CD4-positive, alpha-beta T cell (primary cell): ENCODE results near the gene RPL27A. TPM values are rescaled to one million over a fixed set of nuclear protein-coding genes. Genes with fewer than 3 reads are reported as not detected.

Source experiments
- ATAC-seq: fragments of 200-7000 bp; cut with Tn5 transposase; one replicate; pipeline ENCODE4 v1.10.0; 2022; ENCODE audit warnings: mild to moderate bottlenecking; ENCODE audit not compliant: poor library complexity
- CTCF ChIA-PET: fragments of 350-600 bp; sonication (Branson Sonifier 250); formaldehyde crosslinking; loops from one replicate; lab custom pipeline; 2021; ENCODE audit warnings: antibody characterized with exemption, inconsistent platforms; lab: Charles Lee
- POLR2A ChIA-PET: fragments of 350-600 bp; sonication (Branson Sonifier 250); formaldehyde crosslinking; loops from one replicate; lab custom pipeline; 2021; ENCODE audit warnings: antibody characterized with exemption, inconsistent platforms; lab: Charles Lee
- DNase-seq, 14 experiments: peaks; one replicate each; pipeline ENCODE4 v3.0.0-alpha.2; 2013 to 2020; ENCODE audit warnings: mixed read lengths in 2 of 14
- H3K27ac ChIP-seq, 2 donors: one replicate each; pipeline versions ENCODE4 v1.5.1 to v1.7.0; 2013; ENCODE audit warnings: low read length in 2 of 2, low read depth in 1 of 2, mild to moderate bottlenecking in 1 of 2
- H3K27me3 ChIP-seq, 2 experiments: 1 replicate in 1 of 2; 2 replicates in 1 of 2; pipeline versions ENCODE4 v1.6.1 to v1.7.0; 2013; ENCODE audit warnings: low read length in 2 of 2, control low read depth in 1 of 2, mild to moderate bottlenecking in 1 of 2, moderate library complexity in 1 of 2; ENCODE audit not compliant: insufficient read depth in 2 of 2, control insufficient read depth in 1 of 2
- H3K36me3 ChIP-seq: one replicate; pipeline ENCODE4 v1.6.1; 2013; ENCODE audit warnings: low read length, control low read depth; ENCODE audit not compliant: insufficient read depth
- H3K4me1 ChIP-seq: one replicate; pipeline ENCODE4 v1.6.1; 2013; ENCODE audit warnings: low read length, control low read depth; ENCODE audit not compliant: insufficient read depth
- H3K4me3 ChIP-seq: one replicate; pipeline ENCODE4 v1.5.1; 2013; ENCODE audit warnings: mild to moderate bottlenecking, low read length, moderate library complexity
- H3K9me3 ChIP-seq, 2 experiments: 1 replicate in 1 of 2; 2 replicates in 1 of 2; pipeline versions ENCODE4 v1.6.1 to v1.7.0; 2013; ENCODE audit warnings: low read length in 2 of 2, mild to moderate bottlenecking in 2 of 2, control low read depth in 1 of 2, moderate library complexity in 1 of 2; ENCODE audit not compliant: control insufficient read depth in 1 of 2, insufficient read depth in 1 of 2
- H3K27ac Mint-ChIP-seq: one replicate; pipeline ENCODE4 v1.8.0; 2020; ENCODE audit warnings: mixed read lengths
- H3K27me3 Mint-ChIP-seq: one replicate; pipeline ENCODE4 v1.8.0; 2021; ENCODE audit warnings: mixed read lengths
- H3K36me3 Mint-ChIP-seq: one replicate; pipeline ENCODE4 v1.8.0; 2021; ENCODE audit warnings: low read depth, mixed read lengths
- H3K4me1 Mint-ChIP-seq: one replicate; pipeline ENCODE4 v1.8.0; 2021; ENCODE audit warnings: low read depth, mixed read lengths
- H3K4me3 Mint-ChIP-seq: one replicate; pipeline ENCODE4 v1.8.0; 2020; ENCODE audit warnings: mild to moderate bottlenecking, mixed read lengths
- H3K9me3 Mint-ChIP-seq: one replicate; pipeline ENCODE4 v1.8.0; 2020; ENCODE audit warnings: mixed read lengths
- intact Hi-C, 2 experiments: fragments of 100-400 bp; cut with DNase I in 1 of 2; cut with micrococcal nuclease in 1 of 2; formaldehyde crosslinking; loops; one replicate each; pipeline versions ENCODE4 v1.15.1 to v1.9.0; 2023 to 2025; cut with DNase I, micrococcal nuclease
- total RNA-seq, 174 experiments: library from RNA in 2 of 174; stranded (reverse) in 2 of 174; gene quantifications; one replicate each; pipeline ENCODE4 v1.2.3 and lab custom pipeline; 2021 to 2026
- TF ChIP-seq, protein P1 (sequence below): fragments of 200-600 bp; IDR thresholded peaks from one replicate; pipeline ENCODE4 v1.8.0; 2022; ENCODE audit warnings: antibody characterized with exemption, mild to moderate bottlenecking

The RPL27A gene
- total RNA-seq, 2 experiments from 2014 or later: 1,667 to 1,721 TPM

DNA sequence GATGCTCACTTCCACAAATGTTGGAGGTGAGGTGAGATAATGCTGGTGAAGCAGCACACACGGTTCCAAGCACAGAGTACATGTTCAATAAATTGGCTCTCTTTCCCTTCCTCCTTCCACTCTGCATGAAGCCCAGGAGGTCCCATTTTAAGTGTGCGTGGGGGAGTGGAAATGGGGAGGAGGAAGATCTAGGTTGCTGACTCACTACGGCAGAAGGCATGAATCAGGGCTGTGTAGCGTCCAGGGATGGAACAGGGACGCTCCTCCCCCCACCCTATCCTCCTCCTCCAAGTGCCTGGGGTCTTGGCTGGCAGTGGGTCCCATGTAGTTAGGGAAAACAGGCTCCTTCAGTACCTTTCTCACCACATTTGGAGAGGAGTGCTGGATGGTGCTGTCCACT, 44.3 kb upstream of the RPL27A start:
- H3K4me3 ChIP-seq: no peak overlapping the region
- no peak overlapping the region for H3K27ac ChIP-seq
- no peaks in the 10 kb centered on the region for H3K27me3 Mint-ChIP-seq
- POLR2A ChIA-PET: no interaction called here
- H3K4me1 ChIP-seq: no peaks in the 10 kb centered on the region
- no peak overlapping the region for H3K27ac Mint-ChIP-seq
- DNase-seq (no peak), ATAC-seq (no peak)
- TF ChIP-seq, protein P1, sequence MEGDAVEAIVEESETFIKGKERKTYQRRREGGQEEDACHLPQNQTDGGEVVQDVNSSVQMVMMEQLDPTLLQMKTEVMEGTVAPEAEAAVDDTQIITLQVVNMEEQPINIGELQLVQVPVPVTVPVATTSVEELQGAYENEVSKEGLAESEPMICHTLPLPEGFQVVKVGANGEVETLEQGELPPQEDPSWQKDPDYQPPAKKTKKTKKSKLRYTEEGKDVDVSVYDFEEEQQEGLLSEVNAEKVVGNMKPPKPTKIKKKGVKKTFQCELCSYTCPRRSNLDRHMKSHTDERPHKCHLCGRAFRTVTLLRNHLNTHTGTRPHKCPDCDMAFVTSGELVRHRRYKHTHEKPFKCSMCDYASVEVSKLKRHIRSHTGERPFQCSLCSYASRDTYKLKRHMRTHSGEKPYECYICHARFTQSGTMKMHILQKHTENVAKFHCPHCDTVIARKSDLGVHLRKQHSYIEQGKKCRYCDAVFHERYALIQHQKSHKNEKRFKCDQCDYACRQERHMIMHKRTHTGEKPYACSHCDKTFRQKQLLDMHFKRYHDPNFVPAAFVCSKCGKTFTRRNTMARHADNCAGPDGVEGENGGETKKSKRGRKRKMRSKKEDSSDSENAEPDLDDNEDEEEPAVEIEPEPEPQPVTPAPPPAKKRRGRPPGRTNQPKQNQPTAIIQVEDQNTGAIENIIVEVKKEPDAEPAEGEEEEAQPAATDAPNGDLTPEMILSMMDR: no peak
- H3K36me3 Mint-ChIP-seq: peaks cover 95% of the 10 kb centered on the region
- H3K27me3 ChIP-seq: no peaks in the 10 kb centered on the region
- CTCF ChIA-PET: no interaction called here
- intact Hi-C loops: no loop called here
- no peak overlapping the region for H3K4me3 Mint-ChIP-seq
- peaks cover 0 to 3% of the 10 kb centered on the region in 2 experiments for H3K9me3 ChIP-seq
- H3K36me3 ChIP-seq: peaks cover 60% of the 10 kb centered on the region
- no peaks in the 10 kb centered on the region for H3K4me1 Mint-ChIP-seq
- peaks cover 10% of the 10 kb centered on the region for H3K9me3 Mint-ChIP-seq

DNA sequence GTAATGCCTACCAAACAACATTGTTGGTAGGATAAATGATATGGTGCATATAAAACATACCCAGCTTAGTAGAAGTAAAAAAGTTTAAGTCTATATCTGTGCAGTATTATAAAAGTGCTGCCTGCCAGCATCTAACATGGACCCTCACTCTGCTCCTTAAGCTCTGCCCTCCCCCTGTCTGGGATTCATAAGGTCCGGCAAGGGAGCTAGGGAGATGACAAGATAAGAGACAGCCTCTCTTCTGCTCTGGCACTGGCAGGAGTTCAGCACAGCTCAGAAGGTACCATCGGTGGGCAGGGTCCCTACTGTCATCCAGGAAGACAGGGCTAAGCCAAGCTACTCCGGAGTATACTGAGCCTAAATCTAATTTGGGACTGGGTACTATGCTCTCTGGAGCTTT, 42.9 kb upstream of the RPL27A start:
- H3K27ac ChIP-seq: no peak overlapping the region
- POLR2A ChIA-PET: no interaction called here
- intact Hi-C loops: no loop called here
- DNase-seq (no peak), ATAC-seq (no peak)
- H3K4me3 ChIP-seq: no peak overlapping the region
- H3K4me3 Mint-ChIP-seq: no peak overlapping the region
- peaks cover 82% of the 10 kb centered on the region for H3K36me3 Mint-ChIP-seq
- H3K4me1 Mint-ChIP-seq: no peaks in the 10 kb centered on the region
- CTCF ChIA-PET: interaction anchor here (1.0 kb wide), 1 partner anchor 9 kb away, joined by 4 read pairs; no protein-coding TSS in a partner anchor
- no peaks in the 10 kb centered on the region for H3K4me1 ChIP-seq
- H3K9me3 Mint-ChIP-seq: peaks cover 10% of the 10 kb centered on the region
- H3K27ac Mint-ChIP-seq: no peak overlapping the region
- TF ChIP-seq, protein P1: no peak
- H3K9me3 ChIP-seq: peaks cover 0 to 3% of the 10 kb centered on the region in 2 experiments
- H3K36me3 ChIP-seq: peaks cover 62% of the 10 kb centered on the region
- H3K27me3 ChIP-seq: no peaks in the 10 kb centered on the region
- H3K27me3 Mint-ChIP-seq: no peaks in the 10 kb centered on the region

DNA sequence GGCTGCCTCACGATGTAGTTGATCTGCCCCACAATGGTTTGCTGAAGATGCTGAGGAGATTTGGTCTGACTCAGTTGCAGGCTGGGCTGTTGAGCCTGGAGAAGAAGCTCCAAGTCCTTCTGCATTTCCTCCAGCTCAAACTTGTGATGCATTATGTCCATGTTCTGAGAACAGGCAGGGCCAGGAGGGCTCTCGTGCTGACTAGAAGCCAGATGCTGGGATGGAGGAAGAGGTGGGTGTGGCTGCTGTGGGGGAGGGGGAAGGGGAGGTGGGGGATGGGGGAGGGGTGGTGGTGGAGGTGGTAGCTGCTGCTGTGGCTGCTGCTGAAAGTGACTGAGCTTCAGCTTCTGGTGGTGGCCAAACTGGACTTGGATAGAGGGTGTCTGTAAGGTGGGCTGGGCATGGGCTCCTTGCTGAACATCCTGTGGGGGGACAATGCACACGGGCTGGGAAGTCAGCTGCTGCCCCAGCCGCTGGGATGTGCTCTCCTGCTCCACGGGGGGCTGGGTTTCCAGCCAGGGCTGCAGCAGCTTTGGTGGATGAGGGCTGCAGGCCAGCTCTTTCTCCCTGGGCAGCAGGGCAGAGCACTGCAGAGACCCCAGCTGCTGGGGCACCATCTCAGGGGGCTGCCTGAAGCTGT, 42.2 kb upstream of the RPL27A start:
- ChIA-PET CTCF (interaction anchor here (1.0 kb wide), 1 partner anchor 10 kb away, joined by 4 read pairs; no protein-coding TSS in a partner anchor), POLR2A (no interaction called here)
- ATAC-seq: no peak
- H3K4me3 Mint-ChIP-seq: no peak overlapping the region
- no peak for DNase-seq
- intact Hi-C loops: no loop called here
- H3K4me1 Mint-ChIP-seq: no peaks in the 10 kb centered on the region
- H3K4me3 ChIP-seq: no peak overlapping the region
- H3K27ac ChIP-seq: no peak overlapping the region
- H3K4me1 ChIP-seq: no peaks in the 10 kb centered on the region
- no peak overlapping the region for H3K27ac Mint-ChIP-seq
- H3K36me3 Mint-ChIP-seq: peaks cover 74% of the 10 kb centered on the region
- peaks cover 10% of the 10 kb centered on the region for H3K9me3 Mint-ChIP-seq
- TF ChIP-seq, protein P1: no peak
- H3K27me3 Mint-ChIP-seq: no peaks in the 10 kb centered on the region
- H3K27me3 ChIP-seq: no peaks in the 10 kb centered on the region
- peaks cover 62% of the 10 kb centered on the region for H3K36me3 ChIP-seq
- H3K9me3 ChIP-seq: peaks cover 0 to 3% of the 10 kb centered on the region in 2 experiments
